NCI-H526 treated with DMSO at 0.1 percent for 48 hours (cell line): Measurements from ENCODE around the gene F2.
"Not testable (repeated sequence)": the region's sequence is repeated elsewhere in the genome, so short reads cannot be mapped to it uniquely, and the experiment has no call there.

Experiments used
- DNase-seq: peaks from one replicate; lab custom pipeline; 2025; lab: John Stamatoyannopoulos, UW

F2 gene

GRCh38 chr11:46686886-46687795, 31.9 kb upstream of the F2 start:
- no peak for DNase-seq

GRCh38 chr11:46690702-46691101, 28.3 kb upstream of the F2 start:
- DNase-seq: no peak

GRCh38 chr11:46692450-46692849, 26.6 kb upstream of the F2 start:
- DNase-seq: no peak

GRCh38 chr11:46693597-46694012, 25.4 kb upstream of the F2 start:
- DNase-seq: no peak

GRCh38 chr11:46694072-46694471, 24.9 kb upstream of the F2 start:
- DNase-seq: no peak

- no peak for DNase-seq
Observed at GRCh38 chr11:46694607-46695006, 24.4 kb upstream of the F2 start.

- no peak for DNase-seq
Observed at GRCh38 chr11:46695345-46696211, 23.4 kb upstream of the F2 start.

GRCh38 chr11:46696212-46696558, 22.8 kb upstream of the F2 start:
- DNase-seq: no peak

GRCh38 chr11:46697303-46697702, 21.7 kb upstream of the F2 start:
- no peak for DNase-seq

- no peak for DNase-seq
Observed at GRCh38 chr11:46697723-46698122, 21.3 kb upstream of the F2 start.

GRCh38 chr11:46698597-46698996, 20.4 kb upstream of the F2 start:
- DNase-seq: no peak

GRCh38 chr11:46700241-46701077, 18.6 kb upstream of the F2 start, which contains the start of the genes ARHGAP1 and ZNF408:
Gene ARHGAP1 (minus strand): TSS chr11:46700619. CDS start chr11:46696107, 4,512 bp downstream.
Gene ZNF408 (plus strand): TSS chr11:46701031. CDS start chr11:46701048, 17 bp downstream.
- DNase-seq: peak; percentile 99

GRCh38 chr11:46701078-46701654, 17.8 kb upstream of the F2 start:
- DNase-seq: no peak

GRCh38 chr11:46705070-46705688, 13.8 kb upstream of the F2 start:
- DNase-seq: no peak

GRCh38 chr11:46706886-46707285, 12.1 kb upstream of the F2 start:
- DNase-seq: no peak

GRCh38 chr11:46709351-46709750, 9.7 kb upstream of the F2 start:
- DNase-seq: not testable (repeated sequence)

- no peak for DNase-seq
Observed at GRCh38 chr11:46710821-46711269, 8.2 kb upstream of the F2 start.

- no peak for DNase-seq
Observed at GRCh38 chr11:46711303-46711702, 7.7 kb upstream of the F2 start.

- DNase-seq: no peak
Observed at GRCh38 chr11:46712874-46713576, 6.0 kb upstream of the F2 start.

GRCh38 chr11:46717825-46718154, 1.2 kb upstream of the F2 start:
- DNase-seq: not testable (repeated sequence)
